HFFc6 (cell line): ENCODE results near the gene TSGA10. TPM values are rescaled to one million over a fixed set of nuclear protein-coding genes. Genes with fewer than 3 reads are reported as not detected.

ENCODE experiments used
- DNase-seq: peaks from one replicate; pipeline ENCODE4 v3.0.0-alpha.2; 2018
- H3K27ac Mint-ChIP-seq: 2 replicates; pipeline ENCODE4 v1.8.0; 2020; ENCODE audit warnings: mild to moderate bottlenecking, mixed read lengths
- H3K27me3 Mint-ChIP-seq: 2 replicates; pipeline ENCODE4 v1.8.0; 2021; ENCODE audit warnings: mild to moderate bottlenecking, moderate library complexity, mixed read lengths; ENCODE audit not compliant: insufficient read depth
- H3K36me3 Mint-ChIP-seq: 2 replicates; pipeline ENCODE4 v1.8.0; 2021; ENCODE audit warnings: low read depth, mixed read lengths
- H3K4me1 Mint-ChIP-seq: 2 replicates; pipeline ENCODE4 v1.8.0; 2020; ENCODE audit warnings: low read depth, mixed read lengths
- H3K4me3 Mint-ChIP-seq: 2 replicates; pipeline ENCODE4 v1.8.0; 2020; ENCODE audit warnings: mild to moderate bottlenecking, moderate library complexity, mixed read lengths
- H3K9me3 Mint-ChIP-seq: 2 replicates; pipeline ENCODE4 v1.8.0; 2020; ENCODE audit warnings: mild to moderate bottlenecking, mixed read lengths
- total RNA-seq, 6 experiments: library from RNA; stranded (reverse); fragmentation: NEBNext Ultra II Directional; extraction: Animal tissue kit (Norgen Biotek cat#: 25700); gene quantifications; 2 replicates in 1 of 6; 3 replicates in 5 of 6; pipeline ENCODE4 v1.2.3, GENCODE V29; 2021
- TF ChIP-seq, protein P1 (sequence below): fragments of 200-600 bp; sonication (generic); IDR thresholded peaks from 2 replicates; pipeline ENCODE4 v1.5.0; 2021; ENCODE audit warnings: antibody characterized with exemption, mild to moderate bottlenecking

Gene TSGA10
- total RNA-seq, 6 experiments from 2014 or later, result 0.83 to 2.0 (median 1.3) TPM

DNA sequence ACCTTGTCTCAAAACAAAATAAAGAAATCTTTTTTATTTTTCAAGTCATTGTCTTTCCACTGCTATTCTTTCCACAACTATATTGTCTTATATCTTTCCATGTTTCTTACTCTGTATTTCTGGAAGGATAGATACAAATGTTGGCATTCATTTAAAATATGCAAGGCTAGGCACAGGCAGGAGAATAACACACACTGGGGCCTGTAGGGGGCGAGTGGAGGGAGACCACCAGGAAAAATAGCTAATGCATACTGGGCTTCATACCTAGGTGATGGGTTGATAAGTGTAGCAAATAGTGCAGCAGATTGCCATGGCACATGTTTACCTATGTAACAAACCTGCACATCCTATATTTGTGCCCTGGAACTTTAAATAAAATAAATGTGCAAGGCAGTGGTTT is 35.8 kb upstream of the TSGA10 start:
- DNase-seq, result no peak
- no peaks in the 10 kb centered on the region for H3K4me1 Mint-ChIP-seq
- peaks cover 35% of the 10 kb centered on the region for H3K36me3 Mint-ChIP-seq
- H3K27me3 Mint-ChIP-seq, result no peaks in the 10 kb centered on the region; the same call in 1 of the 2 replicates
- H3K4me3 Mint-ChIP-seq, result no peak overlapping the region
- H3K9me3 Mint-ChIP-seq, result no peaks in the 10 kb centered on the region
- H3K27ac Mint-ChIP-seq, result no peak overlapping the region
- TF ChIP-seq, protein P1, sequence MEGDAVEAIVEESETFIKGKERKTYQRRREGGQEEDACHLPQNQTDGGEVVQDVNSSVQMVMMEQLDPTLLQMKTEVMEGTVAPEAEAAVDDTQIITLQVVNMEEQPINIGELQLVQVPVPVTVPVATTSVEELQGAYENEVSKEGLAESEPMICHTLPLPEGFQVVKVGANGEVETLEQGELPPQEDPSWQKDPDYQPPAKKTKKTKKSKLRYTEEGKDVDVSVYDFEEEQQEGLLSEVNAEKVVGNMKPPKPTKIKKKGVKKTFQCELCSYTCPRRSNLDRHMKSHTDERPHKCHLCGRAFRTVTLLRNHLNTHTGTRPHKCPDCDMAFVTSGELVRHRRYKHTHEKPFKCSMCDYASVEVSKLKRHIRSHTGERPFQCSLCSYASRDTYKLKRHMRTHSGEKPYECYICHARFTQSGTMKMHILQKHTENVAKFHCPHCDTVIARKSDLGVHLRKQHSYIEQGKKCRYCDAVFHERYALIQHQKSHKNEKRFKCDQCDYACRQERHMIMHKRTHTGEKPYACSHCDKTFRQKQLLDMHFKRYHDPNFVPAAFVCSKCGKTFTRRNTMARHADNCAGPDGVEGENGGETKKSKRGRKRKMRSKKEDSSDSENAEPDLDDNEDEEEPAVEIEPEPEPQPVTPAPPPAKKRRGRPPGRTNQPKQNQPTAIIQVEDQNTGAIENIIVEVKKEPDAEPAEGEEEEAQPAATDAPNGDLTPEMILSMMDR, result peak; percentile 39

DNA sequence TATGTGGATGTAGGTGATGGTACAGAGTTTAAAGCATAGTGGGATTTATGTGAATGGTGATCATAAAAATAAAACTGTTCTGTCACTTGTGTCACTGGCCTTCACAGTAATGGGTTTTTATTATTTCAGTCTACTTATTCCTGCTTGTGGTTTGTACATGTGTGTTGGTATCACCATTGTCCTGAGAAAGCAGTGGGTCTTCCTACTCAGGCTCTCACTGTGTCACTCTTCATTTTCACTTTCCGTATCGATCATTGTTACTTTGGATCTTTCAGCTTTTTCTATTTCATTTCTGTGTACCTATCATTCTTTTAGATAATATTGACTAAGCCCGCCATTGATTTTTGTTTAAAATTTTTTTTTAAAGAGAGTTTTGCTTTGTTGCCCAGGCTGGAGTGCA is 33.6 kb upstream of the TSGA10 start:
- no peak overlapping the region for H3K27ac Mint-ChIP-seq
- no peak overlapping the region for H3K4me3 Mint-ChIP-seq
- H3K9me3 Mint-ChIP-seq, result no peaks in the 10 kb centered on the region
- TF ChIP-seq, protein P1, result no peak
- no peaks in the 10 kb centered on the region; the same call in 1 of the 2 replicates for H3K27me3 Mint-ChIP-seq
- H3K4me1 Mint-ChIP-seq, result peaks cover 5% of the 10 kb centered on the region; the same call in 1 of the 2 replicates
- DNase-seq, result no peak
- H3K36me3 Mint-ChIP-seq, result peaks cover 31% of the 10 kb centered on the region

DNA sequence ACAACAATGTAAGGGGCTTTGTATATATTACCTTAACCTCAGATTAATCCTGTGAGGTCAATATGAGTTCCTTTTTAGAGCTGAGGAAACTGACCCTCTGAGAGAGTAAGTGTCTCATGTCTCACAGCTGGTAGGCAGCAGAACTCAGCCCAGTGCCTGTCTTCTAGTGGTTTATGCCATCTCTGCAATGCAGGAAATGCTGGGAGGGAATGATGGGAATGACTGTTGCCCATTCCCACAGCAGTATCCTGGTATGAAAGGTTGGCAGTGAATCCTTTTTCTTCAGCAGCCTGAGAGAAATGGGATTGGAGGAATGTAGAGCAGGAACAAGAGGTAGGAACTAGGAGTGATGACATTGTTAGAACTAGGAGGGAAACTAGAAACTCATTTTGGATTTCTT is 32.3 kb upstream of the TSGA10 start:
- Mint-ChIP-seq H3K9me3 (no peaks in the 10 kb centered on the region), H3K27me3 (no peaks in the 10 kb centered on the region; the same call in 1 of the 2 replicates)

DNA sequence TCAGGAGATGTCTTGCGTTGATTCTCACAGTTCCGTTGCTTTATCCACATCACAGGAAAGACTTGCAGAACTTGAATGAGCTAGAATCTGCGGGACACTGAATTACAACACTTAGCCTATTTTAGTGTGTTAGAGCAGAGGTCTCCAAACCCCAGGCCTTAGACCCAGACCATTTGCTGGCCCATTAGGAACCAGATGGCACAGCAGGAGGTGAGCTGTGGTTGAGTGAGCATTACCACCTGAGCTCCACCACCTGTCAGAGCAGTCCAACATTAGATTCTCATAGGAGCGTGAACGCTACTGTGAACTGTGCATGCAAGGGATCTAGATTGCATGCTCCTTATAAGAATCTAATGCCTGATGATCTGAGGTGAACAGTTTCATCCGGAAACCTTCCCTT is 30.1 kb upstream of the TSGA10 start:
- no peak for DNase-seq
- TF ChIP-seq, protein P1, result no peak
- Mint-ChIP-seq H3K4me1 (peaks cover 28% of the 10 kb centered on the region), H3K27me3 (no peaks in the 10 kb centered on the region), H3K4me3 (no peak overlapping the region), H3K27ac (no peak overlapping the region), H3K9me3 (no peaks in the 10 kb centered on the region), H3K36me3 (peaks cover 8% of the 10 kb centered on the region)

More for the DNA sequence above, 32.3 kb upstream of the TSGA10 start:
- TF ChIP-seq, protein P1, result no peak
- H3K4me1 Mint-ChIP-seq, result peaks cover 13% of the 10 kb centered on the region
- peaks cover 20% of the 10 kb centered on the region for H3K36me3 Mint-ChIP-seq
- H3K27ac Mint-ChIP-seq, result no peak overlapping the region
- no peak overlapping the region for H3K4me3 Mint-ChIP-seq
- no peak for DNase-seq

DNA sequence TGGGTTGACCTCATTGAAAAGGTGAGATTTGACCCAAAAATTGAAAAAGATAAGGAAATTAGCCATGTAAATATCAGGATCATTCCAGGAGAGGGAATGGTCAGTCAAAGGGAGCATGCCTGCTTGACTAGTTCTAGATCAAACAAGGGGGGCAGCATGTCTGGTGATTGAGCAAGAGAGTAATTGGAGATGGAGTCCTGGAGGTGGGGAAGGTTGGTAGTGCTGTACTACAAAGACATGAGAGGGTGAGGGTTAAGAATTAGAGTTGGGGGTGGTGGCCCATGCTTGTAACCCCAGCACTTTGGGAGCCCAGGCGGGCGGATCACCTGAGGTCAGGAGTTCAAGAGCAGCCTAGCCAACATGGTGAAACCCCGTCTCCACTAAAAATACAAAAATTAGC is 28.3 kb upstream of the TSGA10 start:
- H3K4me1 Mint-ChIP-seq, result peaks cover 39% of the 10 kb centered on the region
- peak overlapping the region; percentile 65 for H3K4me3 Mint-ChIP-seq
- TF ChIP-seq, protein P1, result no peak
- peaks cover 4% of the 10 kb centered on the region for H3K36me3 Mint-ChIP-seq
- no peaks in the 10 kb centered on the region for H3K27me3 Mint-ChIP-seq
- no peaks in the 10 kb centered on the region for H3K9me3 Mint-ChIP-seq
- no peak overlapping the region for H3K27ac Mint-ChIP-seq
- no peak for DNase-seq

DNA sequence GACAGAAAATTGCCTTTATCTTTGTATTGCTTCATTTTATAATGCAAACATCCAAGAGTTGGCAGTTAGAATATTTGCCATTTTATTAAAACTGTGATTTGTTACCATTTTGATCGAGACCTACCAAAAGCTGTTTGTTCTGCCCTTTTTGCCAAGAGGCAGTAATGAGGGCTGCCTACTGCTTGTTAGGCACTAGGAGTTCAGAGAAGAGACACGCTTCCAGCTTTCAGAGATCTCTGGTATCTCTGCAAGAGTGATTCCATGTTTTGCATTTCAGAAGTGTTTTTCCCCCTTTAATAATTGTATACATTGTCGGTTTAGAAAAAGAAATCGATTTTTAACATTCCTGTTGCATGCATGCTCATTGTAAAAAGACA is 26.9 kb upstream of the TSGA10 start:
- Mint-ChIP-seq H3K9me3 (no peaks in the 10 kb centered on the region), H3K36me3 (peaks cover 4% of the 10 kb centered on the region), H3K4me3 (peak overlapping the region; percentile 98), H3K27ac (peak overlapping the region; percentile 86), H3K27me3 (no peaks in the 10 kb centered on the region), H3K4me1 (peaks cover 39% of the 10 kb centered on the region)
- TF ChIP-seq, protein P1, result no peak
- DNase-seq, result no peak
